HG02759 (cell line): Measurements from ENCODE around the gene U2AF2.

ENCODE experiments used
- ATAC-seq: cut with Tn5 transposase; IDR thresholded peaks from one replicate; pipeline ENCODE4 v1.9.1; 2021; ENCODE audit warnings: mild to moderate bottlenecking, moderate library complexity; ENCODE audit not compliant: unreplicated experiment

U2AF2 gene

GRCh38 chr19:55642153-55643002 is 12.5 kb upstream of the U2AF2 start:
- ATAC-seq = no peak

DNA sequence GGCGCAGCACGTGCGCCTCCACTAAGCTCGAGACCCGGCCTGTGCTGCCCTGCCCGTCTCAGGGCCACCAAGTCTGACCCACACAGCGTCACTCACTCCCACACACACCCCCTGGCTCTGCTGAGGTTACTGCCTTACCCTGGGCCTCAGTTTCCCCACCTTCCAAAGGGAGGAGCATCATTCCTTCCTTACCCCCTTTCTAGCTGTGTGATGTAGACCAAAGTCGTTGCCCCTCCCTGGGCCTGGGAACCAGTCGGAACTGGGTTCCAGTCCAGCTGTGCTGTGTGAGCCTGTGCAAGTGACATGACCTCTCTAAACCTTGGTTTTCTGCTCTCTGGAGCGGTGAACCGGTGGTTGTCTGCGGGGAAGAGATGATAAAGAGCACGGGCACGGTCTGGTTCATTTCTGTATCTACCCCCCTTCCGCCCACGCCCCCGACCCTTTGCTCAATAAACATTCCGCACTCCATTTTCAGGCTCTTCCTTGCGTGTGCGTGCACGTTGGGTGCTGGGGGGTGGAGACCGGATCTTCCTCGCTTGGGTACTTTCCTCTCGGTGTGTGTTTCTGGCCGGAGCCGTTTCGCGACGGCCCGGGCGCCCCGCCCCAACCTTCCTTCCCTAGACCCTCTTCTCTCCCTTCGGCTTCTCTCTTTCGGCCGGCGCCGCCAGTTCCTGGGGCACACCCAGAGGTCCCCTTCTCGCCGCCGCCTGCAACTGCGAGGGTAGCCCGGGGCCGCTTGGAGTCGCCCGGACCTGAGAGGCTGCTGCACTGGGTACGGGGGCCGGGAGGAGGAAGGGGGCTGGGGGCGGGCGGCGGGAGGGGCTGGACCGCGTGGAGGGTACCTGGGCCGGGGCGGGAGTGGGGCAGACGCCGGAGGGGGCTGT is 11.6 kb upstream of the U2AF2 start, which contains the start of gene ZNF581:
Gene ZNF581, plus strand, starts transcription at position 647 of the 884 bp plus-strand sequence. CDS start 923 bp downstream, outside the sequence.
- ATAC-seq = peak; percentile 28

GRCh38 chr19:55643887-55644176 is 11.0 kb upstream of the U2AF2 start:
- ATAC-seq = no peak

- no peak for ATAC-seq
These were observed 10.5 kb upstream of the U2AF2 start for GRCh38 chr19:55644191-55644833.

DNA sequence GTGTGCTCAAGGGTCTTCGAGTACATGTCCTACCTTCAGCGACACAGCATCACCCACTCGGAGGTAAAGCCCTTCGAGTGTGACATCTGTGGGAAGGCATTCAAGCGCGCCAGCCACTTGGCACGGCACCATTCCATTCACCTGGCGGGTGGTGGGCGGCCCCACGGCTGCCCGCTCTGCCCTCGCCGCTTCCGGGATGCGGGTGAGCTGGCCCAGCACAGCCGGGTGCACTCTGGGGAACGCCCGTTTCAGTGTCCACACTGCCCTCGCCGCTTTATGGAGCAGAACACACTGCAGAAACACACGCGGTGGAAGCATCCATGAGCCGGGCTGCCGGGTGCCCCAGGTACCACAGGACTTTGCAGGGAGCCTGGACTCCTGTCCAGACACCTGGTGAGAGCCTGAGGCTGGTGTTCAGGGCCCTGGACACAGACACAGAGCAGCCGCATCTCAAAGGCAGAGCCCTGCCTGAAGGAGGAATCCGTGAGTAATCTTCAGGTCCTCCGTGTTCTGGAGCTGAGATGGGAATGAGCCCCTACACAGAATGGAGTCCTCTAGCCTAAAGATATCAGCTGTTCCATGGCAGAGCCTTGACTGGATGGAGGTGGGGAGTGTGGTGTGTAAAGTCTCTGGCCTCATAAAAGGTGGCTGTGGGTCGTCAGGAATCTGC is 9.9 kb upstream of the U2AF2 start:
- no peak for ATAC-seq

DNA sequence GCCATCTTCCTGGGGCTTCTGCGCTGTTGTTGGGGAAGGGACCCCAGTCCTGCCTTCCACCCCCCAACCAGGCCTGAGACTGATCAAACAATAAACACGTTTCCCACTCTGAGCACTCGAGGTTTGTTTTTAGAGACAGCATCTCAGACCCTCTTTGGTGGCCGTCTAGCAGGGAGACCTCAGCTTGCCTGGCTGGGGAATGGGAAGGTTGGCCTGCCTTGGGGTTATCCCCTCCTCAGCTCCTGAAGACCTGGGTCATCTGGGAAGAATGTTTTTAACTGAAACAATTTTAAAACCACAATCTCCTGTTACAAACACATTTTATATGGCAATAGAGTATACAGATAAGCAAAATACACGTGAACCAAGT is 9.3 kb upstream of the U2AF2 start:
- ATAC-seq = no peak

- no peak for ATAC-seq
These were observed 7.7 kb upstream of the U2AF2 start for GRCh38 chr19:55646889-55647731.

DNA sequence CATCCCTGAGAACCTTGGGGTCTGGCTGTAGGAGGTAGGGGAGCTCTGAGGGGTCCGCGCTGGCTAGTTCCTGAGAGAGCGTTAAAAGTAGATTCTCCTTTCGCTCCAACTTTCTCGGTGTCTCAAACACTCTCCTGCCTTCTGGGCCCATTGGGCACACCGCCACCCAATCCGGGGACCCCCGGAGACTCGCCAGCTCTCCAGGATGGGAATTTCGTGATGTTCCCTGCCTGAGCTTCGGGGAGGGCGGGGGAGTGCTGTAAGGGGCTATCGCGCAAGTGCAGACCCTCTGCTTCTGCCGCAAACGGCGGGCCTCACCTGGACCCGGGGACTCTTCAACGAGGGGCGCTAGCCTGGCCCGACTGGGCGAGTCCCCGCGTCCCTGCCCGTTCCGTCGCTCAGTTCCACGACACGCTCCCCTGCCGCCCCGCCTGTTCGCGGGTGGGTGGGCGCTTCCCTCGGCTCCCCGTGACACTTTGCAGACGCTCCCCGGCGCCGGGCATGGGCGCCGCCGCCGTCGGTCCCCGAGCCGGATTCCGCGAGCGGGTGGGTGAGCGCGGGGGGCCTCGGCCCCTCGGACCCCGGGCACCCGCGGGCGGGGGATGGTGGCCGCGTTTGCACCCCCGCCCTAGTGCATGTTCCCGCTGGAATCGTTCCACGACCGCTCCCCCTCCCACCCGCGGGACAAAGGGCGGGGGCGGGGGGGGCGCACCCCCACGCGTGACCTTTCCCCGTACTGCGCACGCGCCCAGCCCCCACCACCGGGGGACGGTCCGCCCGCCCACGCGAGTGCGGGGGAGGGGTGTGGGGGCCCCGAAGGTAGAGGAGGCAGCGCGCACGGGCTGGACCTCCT is 6.9 kb upstream of the U2AF2 start, which contains the start of gene CCDC106:
Gene CCDC106, plus strand, starts transcription at position 481 of the 853 bp plus-strand sequence. CDS start 835 bp downstream, outside the sequence.
- ATAC-seq = peak; percentile 40

GRCh38 chr19:55648585-55649267 is 6.1 kb upstream of the U2AF2 start:
- ATAC-seq = no peak

GRCh38 chr19:55649268-55650125 is 5.3 kb upstream of the U2AF2 start:
- ATAC-seq = no peak

GRCh38 chr19:55650126-55650557 is 4.7 kb upstream of the U2AF2 start:
- ATAC-seq = no peak

DNA sequence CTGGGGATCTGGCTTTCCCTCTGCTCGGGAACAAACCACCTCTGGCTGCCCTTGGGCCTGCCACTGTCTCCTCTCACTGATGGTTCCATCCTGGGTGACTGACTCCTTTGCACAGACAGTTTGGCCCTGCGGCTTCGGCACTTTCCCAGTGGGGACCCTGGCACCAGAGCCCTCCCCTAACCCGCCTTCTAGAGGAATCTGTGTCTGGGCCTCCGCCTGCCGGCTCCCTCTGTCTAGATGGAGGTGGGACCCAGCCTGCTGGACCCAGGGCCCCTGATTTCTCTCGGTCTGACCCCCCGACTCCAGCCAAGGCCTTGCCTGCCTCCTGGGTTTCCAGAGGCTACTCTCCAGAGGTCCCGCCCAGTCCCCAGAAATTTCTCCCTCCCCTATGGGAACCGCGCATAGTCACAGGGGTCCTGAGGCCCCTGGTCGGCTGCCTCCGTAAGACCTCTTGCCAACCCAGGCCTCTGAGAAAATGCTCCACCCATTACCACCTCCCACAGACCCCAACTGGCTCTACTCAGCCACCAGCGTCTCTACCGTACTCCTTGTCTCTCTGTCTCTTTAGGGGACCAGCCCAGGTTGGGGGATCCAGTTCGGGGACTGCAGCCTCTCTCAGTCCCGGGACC is 4.1 kb upstream of the U2AF2 start:
- no peak for ATAC-seq

- ATAC-seq = no peak
These were observed 3.6 kb upstream of the U2AF2 start for GRCh38 chr19:55651236-55651635.

DNA sequence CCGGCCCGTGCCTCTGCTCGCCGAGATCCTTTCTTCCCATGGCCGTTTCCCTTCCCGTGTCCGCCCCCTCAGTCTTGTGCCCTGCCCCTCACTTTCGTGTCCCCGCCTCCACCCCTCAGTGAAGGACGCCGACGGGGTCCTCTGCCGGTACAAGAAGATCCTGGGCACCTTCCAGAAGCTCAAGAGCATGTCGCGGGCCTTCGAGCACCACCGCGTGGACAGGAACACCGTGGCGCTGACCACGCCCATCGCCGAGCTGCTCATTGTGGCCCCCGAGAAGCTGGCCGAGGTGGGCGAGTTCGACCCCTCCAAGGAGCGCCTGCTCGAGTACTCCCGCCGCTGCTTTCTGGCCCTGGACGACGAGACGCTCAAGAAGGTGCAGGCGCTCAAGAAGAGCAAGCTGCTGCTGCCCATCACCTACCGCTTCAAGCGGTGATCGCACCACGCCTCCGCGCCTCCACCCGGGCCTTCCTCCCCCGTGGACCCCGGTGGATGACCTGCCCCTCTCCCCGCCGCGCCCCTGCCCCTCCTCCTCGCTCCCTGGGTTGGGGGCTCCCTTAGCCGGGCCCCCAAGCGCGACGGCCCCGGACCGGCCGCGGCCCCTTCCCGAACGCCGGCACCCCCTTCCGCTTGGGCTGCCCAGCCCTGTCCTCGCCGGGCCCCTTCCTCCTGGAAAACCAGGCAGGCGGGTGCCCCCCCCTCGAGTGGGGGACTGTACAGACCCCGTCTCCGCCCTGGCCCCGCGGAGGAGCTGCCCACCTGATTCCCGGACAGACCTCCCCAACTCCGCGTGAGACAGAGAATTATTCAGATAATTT is 2.3 kb upstream of the U2AF2 start:
- ATAC-seq = no peak

- peak; percentile 51 for ATAC-seq
These were observed 1.0 kb upstream of the U2AF2 start for GRCh38 chr19:55653651-55654322.
